ENCODE data around the gene SMC1B. TPM values are rescaled to one million over a fixed set of nuclear protein-coding genes. Genes with fewer than 3 reads are reported as not detected.
A peak's percentile ranks its signal among the peaks of the same experiment; 100 is the strongest.

The SMC1B gene
- total and polyA plus RNA-seq, 9 of the 15 experiments (the other 6 are each of a cell fraction or from before 2014, with no cell fraction given) = 0.03 TPM; not detected in 8

GRCh38 chr22:45314054-45314721, 99.2 kb downstream of the SMC1B start (continued):
- TF ChIP-seq ZNF239 (CRISPR knock-in tag; IDR thresholded peaks at IDR 0.05) = no peak
- 0 out of 4 replicates have a peak, but pooled peaks of 1 of the 2 experiments have one; percentile 29 for TF ChIP-seq UBTF (IDR thresholded peaks at IDR 0.05; ENCODE audit: borderline replicate concordance in 1 of 2, low read depth in 2 of 2, low read length in 2 of 2)
- TF ChIP-seq DPF2 (IDR thresholded peaks at IDR 0.05) = peak; percentile 78
- no peak for TF ChIP-seq ZNF217 (CRISPR knock-in tag; IDR thresholded peaks at IDR 0.05)
- no peak for TF ChIP-seq CCNT2 (IDR thresholded peaks at IDR 0.05; ENCODE audit: borderline replicate concordance, extremely low read depth, insufficient read length, low read depth, low read length)
- no peak for TF ChIP-seq SP2 (IDR thresholded peaks at IDR 0.05; ENCODE audit: extremely low read depth, low read depth, low read length, poor library complexity, severe bottlenecking)
- TF ChIP-seq CHD1 (IDR thresholded peaks at IDR 0.05; ENCODE audit: low read length) = no peak
- TF ChIP-seq PRMT5 (CRISPR knock-in tag; IDR thresholded peaks at IDR 0.05) = no peak
- TF ChIP-seq HNRNPLL (IDR thresholded peaks at IDR 0.05; ENCODE audit: low read depth, low read length, poor library complexity, severe bottlenecking) = no peak
- TF ChIP-seq MGA (IDR thresholded peaks at IDR 0.05) = peak; percentile 56; the same call in 1 of the 2 replicates
- no peak for TF ChIP-seq FOXO4 (CRISPR knock-in tag; IDR thresholded peaks at IDR 0.05)
- no peak for TF ChIP-seq SMAD2 (IDR thresholded peaks at IDR 0.05; ENCODE audit: low read depth, low read length)

All from K562 (cell line).